ENCODE results near the gene RUNX1.

DNA sequence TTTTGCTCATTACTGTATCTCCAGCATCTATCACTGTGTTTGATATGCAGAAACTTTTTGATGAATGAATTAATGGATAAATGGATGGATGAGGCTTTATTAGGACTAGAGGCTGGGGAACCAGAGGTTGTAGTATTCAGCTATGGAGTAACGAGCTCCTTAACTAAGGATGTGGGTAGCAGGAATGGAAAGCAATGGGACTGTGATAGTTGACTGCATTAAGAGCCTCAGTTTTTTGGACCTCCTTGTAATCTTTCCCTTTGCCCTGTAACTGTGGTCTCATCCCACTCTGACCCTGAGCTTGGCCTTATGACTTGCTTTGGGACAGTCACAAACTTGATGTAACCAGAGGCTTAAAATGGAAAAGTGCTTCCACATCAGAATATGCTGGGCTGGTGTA is 9.0 kb upstream of the RUNX1 start:
- TF ChIP-seq, protein P1, sequence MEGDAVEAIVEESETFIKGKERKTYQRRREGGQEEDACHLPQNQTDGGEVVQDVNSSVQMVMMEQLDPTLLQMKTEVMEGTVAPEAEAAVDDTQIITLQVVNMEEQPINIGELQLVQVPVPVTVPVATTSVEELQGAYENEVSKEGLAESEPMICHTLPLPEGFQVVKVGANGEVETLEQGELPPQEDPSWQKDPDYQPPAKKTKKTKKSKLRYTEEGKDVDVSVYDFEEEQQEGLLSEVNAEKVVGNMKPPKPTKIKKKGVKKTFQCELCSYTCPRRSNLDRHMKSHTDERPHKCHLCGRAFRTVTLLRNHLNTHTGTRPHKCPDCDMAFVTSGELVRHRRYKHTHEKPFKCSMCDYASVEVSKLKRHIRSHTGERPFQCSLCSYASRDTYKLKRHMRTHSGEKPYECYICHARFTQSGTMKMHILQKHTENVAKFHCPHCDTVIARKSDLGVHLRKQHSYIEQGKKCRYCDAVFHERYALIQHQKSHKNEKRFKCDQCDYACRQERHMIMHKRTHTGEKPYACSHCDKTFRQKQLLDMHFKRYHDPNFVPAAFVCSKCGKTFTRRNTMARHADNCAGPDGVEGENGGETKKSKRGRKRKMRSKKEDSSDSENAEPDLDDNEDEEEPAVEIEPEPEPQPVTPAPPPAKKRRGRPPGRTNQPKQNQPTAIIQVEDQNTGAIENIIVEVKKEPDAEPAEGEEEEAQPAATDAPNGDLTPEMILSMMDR (conservative IDR thresholded peaks at IDR 0.05; ENCODE audit: low read depth, low read length) = no peak
- TF ChIP-seq EZH2phosphoT487 (IDR thresholded peaks at IDR 0.05; ENCODE audit: borderline replicate concordance, low read length) (no peak), EZH2 (IDR thresholded peaks at IDR 0.05; ENCODE audit: low read length, unreplicated experiment) (no peak)
